Astrocyte (in vitro differentiated cells and primary cell): ENCODE measurements around the gene FADS3. TPM values are rescaled to one million over a fixed set of nuclear protein-coding genes. Genes with fewer than 3 reads are reported as not detected.

Source experiments
- DNase-seq: peaks from one replicate; pipeline ENCODE4 v3.0.0-alpha.2; 2010; ENCODE audit warnings: low read depth
- FAIRE-seq: peaks from 2 replicates; lab custom pipeline; 2011; peaks lifted over from hg19 to GRCh38; lab: Jason Lieb, UNC
- H2AFZ ChIP-seq: 2 replicates; pipeline ENCODE4 v1.6.0; 2012; ENCODE audit warnings: low read depth, low read length, inconsistent platforms
- H3K27ac ChIP-seq: 2 replicates; pipeline ENCODE4 v1.5.1; 2011; ENCODE audit warnings: low read depth, low read length, inconsistent platforms
- H3K27me3 ChIP-seq: 2 replicates; pipeline ENCODE4 v1.6.0; 2011; ENCODE audit warnings: low read length, inconsistent platforms; ENCODE audit not compliant: insufficient read depth
- H3K36me3 ChIP-seq: 2 replicates; pipeline ENCODE4 v1.5.1; 2011; ENCODE audit warnings: low read length, inconsistent platforms; ENCODE audit not compliant: insufficient read depth
- H3K4me1 ChIP-seq: 2 replicates; pipeline ENCODE4 v1.5.1; 2011; ENCODE audit warnings: low read length, inconsistent platforms; ENCODE audit not compliant: insufficient read depth
- H3K4me2 ChIP-seq: 2 replicates; pipeline ENCODE4 v1.6.0; 2012; ENCODE audit warnings: low read length, inconsistent platforms
- H3K4me3 ChIP-seq: 2 replicates; pipeline ENCODE4 v1.5.1; 2011; ENCODE audit warnings: low read depth, mild to moderate bottlenecking, low read length, inconsistent platforms; ENCODE audit not compliant: insufficient read depth
- H3K79me2 ChIP-seq: 2 replicates; pipeline ENCODE4 v1.6.0; 2012; ENCODE audit warnings: mild to moderate bottlenecking, low read length, inconsistent platforms; ENCODE audit not compliant: insufficient read depth
- H3K9ac ChIP-seq: 2 replicates; pipeline ENCODE4 v1.6.0; 2012; ENCODE audit warnings: mild to moderate bottlenecking, low read length, inconsistent platforms
- H3K9me3 ChIP-seq: 2 replicates; pipeline ENCODE4 v1.5.1; 2012; ENCODE audit warnings: low read depth, mild to moderate bottlenecking, low read length, inconsistent platforms; ENCODE audit not compliant: insufficient read depth
- H4K20me1 ChIP-seq: 2 replicates; pipeline ENCODE4 v1.6.0; 2012; ENCODE audit warnings: low read length, inconsistent platforms; ENCODE audit not compliant: insufficient read depth
- H3K27ac Mint-ChIP-seq: one replicate; pipeline ENCODE4 v1.8.0; 2021; ENCODE audit warnings: mild to moderate bottlenecking, mixed read lengths; ENCODE audit not compliant: unreplicated experiment
- H3K27me3 Mint-ChIP-seq: one replicate; pipeline ENCODE4 v1.8.0; 2021; ENCODE audit warnings: low read depth, mixed read lengths; ENCODE audit not compliant: unreplicated experiment
- H3K36me3 Mint-ChIP-seq: one replicate; pipeline ENCODE4 v1.8.0; 2021; ENCODE audit warnings: low read depth, mixed read lengths; ENCODE audit not compliant: unreplicated experiment
- H3K4me1 Mint-ChIP-seq: one replicate; pipeline ENCODE4 v1.8.0; 2021; ENCODE audit warnings: low read depth, mixed read lengths; ENCODE audit not compliant: unreplicated experiment
- H3K4me3 Mint-ChIP-seq: one replicate; pipeline ENCODE4 v1.8.0; 2021; ENCODE audit warnings: mild to moderate bottlenecking, moderate library complexity, mixed read lengths; ENCODE audit not compliant: unreplicated experiment
- H3K9me3 Mint-ChIP-seq: one replicate; pipeline ENCODE4 v1.8.0; 2021; ENCODE audit warnings: mild to moderate bottlenecking, mixed read lengths; ENCODE audit not compliant: unreplicated experiment
- EZH2 ChIP-seq: IDR thresholded peaks from 2 replicates; pipeline ENCODE4 v1.6.1; 2012; ENCODE audit warnings: mild to moderate bottlenecking, low read length, inconsistent platforms; ENCODE audit not compliant: insufficient read depth
- total RNA-seq: library from RNA; stranded (reverse); gene quantifications from 2 replicates; pipeline ENCODE4 v1.2.1, GENCODE V29; 2021
- TF ChIP-seq, protein P1 (sequence below): IDR thresholded peaks from 2 replicates; pipeline ENCODE4 v1.5.1; 2011; ENCODE audit warnings: low read depth, mild to moderate bottlenecking, inconsistent platforms, low read length, moderate library complexity; ENCODE audit not compliant: insufficient read depth

Gene FADS3
- total RNA-seq, 1 donor from 2014 or later = 59.1 TPM

DNA sequence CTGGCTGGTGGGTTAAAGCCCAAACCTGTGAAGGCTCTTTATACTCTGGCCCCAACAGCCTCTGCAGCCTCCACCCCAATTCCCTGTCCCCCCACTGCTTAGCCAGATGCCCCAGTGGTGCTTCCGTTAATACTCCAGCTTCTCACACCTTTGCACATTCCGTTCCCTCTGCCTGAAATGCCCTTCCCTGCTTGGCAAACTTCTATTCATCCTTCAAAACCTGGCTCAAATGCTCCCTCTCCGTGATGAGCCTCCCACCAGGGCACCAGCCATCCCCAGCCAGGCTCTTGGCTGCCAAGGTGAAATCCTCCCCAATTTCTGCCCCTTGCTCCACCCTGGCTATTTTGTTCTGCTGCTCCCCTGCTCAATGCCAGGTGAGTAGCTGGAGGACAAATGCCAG is 12.5 kb upstream of the FADS3 start:
- Histone ChIP-seq H3K9me3 (no peaks in the 10 kb centered on the region), H2AFZ (no peak overlapping the region), H3K27ac (no peak overlapping the region), H3K4me3 (no peak overlapping the region), H3K36me3 (no peaks in the 10 kb centered on the region), H3K9ac (no peak overlapping the region), H3K79me2 (no peaks in the 10 kb centered on the region), H3K27me3 (no peaks in the 10 kb centered on the region), H3K4me2 (no peak overlapping the region), H3K4me1 (no peaks in the 10 kb centered on the region), H4K20me1 (no peaks in the 10 kb centered on the region)
- peaks cover 31% of the 10 kb centered on the region for H3K27me3 Mint-ChIP-seq
- no peak for FAIRE-seq
- peaks cover 1% of the 10 kb centered on the region for H3K9me3 Mint-ChIP-seq
- peaks cover 4% of the 10 kb centered on the region for H3K4me1 Mint-ChIP-seq
- no peak for DNase-seq
- TF ChIP-seq EZH2 = no peak
- TF ChIP-seq, protein P1, sequence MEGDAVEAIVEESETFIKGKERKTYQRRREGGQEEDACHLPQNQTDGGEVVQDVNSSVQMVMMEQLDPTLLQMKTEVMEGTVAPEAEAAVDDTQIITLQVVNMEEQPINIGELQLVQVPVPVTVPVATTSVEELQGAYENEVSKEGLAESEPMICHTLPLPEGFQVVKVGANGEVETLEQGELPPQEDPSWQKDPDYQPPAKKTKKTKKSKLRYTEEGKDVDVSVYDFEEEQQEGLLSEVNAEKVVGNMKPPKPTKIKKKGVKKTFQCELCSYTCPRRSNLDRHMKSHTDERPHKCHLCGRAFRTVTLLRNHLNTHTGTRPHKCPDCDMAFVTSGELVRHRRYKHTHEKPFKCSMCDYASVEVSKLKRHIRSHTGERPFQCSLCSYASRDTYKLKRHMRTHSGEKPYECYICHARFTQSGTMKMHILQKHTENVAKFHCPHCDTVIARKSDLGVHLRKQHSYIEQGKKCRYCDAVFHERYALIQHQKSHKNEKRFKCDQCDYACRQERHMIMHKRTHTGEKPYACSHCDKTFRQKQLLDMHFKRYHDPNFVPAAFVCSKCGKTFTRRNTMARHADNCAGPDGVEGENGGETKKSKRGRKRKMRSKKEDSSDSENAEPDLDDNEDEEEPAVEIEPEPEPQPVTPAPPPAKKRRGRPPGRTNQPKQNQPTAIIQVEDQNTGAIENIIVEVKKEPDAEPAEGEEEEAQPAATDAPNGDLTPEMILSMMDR = no peak
- no peak overlapping the region for H3K27ac Mint-ChIP-seq
- H3K36me3 Mint-ChIP-seq = peaks cover 3% of the 10 kb centered on the region
- H3K4me3 Mint-ChIP-seq = no peak overlapping the region

DNA sequence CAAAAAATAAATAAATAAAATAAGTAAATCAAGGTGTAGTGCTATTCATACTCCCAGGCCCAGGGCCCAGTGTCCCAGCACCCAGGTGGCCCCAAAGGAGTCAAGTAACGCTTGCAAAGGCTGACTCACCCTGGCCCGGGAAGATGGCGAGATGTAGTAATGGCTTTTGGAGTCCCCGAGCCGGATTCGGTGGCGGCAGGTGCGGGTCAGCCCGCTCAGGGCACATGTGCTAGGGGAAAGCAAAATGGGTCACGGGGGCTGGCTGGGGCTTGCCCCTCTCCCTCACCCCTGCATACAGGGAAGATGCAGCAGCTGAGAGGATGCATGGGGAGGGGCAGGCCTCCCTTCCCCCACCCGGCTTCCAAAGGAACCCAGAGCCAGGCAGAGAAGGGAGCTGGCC is 11.0 kb upstream of the FADS3 start:
- no peak for FAIRE-seq
- Mint-ChIP-seq H3K9me3 (no peaks in the 10 kb centered on the region), H3K4me1 (no peaks in the 10 kb centered on the region), H3K4me3 (no peak overlapping the region), H3K36me3 (peaks cover 3% of the 10 kb centered on the region), H3K27me3 (peaks cover 31% of the 10 kb centered on the region), H3K27ac (no peak overlapping the region)
- H4K20me1 ChIP-seq = no peaks in the 10 kb centered on the region
- H3K27me3 ChIP-seq = no peaks in the 10 kb centered on the region
- no peaks in the 10 kb centered on the region for H3K36me3 ChIP-seq
- H3K27ac ChIP-seq = no peak overlapping the region
- DNase-seq = no peak
- H2AFZ ChIP-seq = no peak overlapping the region
- no peak overlapping the region for H3K4me2 ChIP-seq
- no peaks in the 10 kb centered on the region for H3K79me2 ChIP-seq
- H3K9ac ChIP-seq = no peak overlapping the region
- H3K4me3 ChIP-seq = no peak overlapping the region
- no peaks in the 10 kb centered on the region for H3K4me1 ChIP-seq
- no peak for TF ChIP-seq EZH2
- TF ChIP-seq, protein P1 = no peak
- H3K9me3 ChIP-seq = no peaks in the 10 kb centered on the region

- Histone ChIP-seq H3K27ac (no peak overlapping the region), H3K27me3 (no peaks in the 10 kb centered on the region), H3K36me3 (no peaks in the 10 kb centered on the region), H3K9me3 (no peaks in the 10 kb centered on the region), H4K20me1 (no peaks in the 10 kb centered on the region), H3K79me2 (no peaks in the 10 kb centered on the region), H3K4me2 (no peak overlapping the region), H3K9ac (no peak overlapping the region), H3K4me1 (no peaks in the 10 kb centered on the region), H2AFZ (no peak overlapping the region), H3K4me3 (no peak overlapping the region)
- FAIRE-seq (no peak), DNase-seq (no peak)
- Mint-ChIP-seq H3K36me3 (peaks cover 3% of the 10 kb centered on the region), H3K27ac (no peak overlapping the region), H3K27me3 (peaks cover 29% of the 10 kb centered on the region), H3K9me3 (no peaks in the 10 kb centered on the region), H3K4me3 (no peak overlapping the region), H3K4me1 (no peaks in the 10 kb centered on the region)
- TF ChIP-seq EZH2 = no peak
- TF ChIP-seq, protein P1 = no peak
Observed at GRCh38 chr11:61901397-61901796, 10.1 kb upstream of the FADS3 start.
